ENCODE data around the gene ARHGEF11. TPM values are rescaled to one million over a fixed set of nuclear protein-coding genes. Genes with fewer than 3 reads are reported as not detected.

Gene ARHGEF11
- total RNA-seq, 6 donors from 2014 or later = 39.2 to 170 (median 50.9) TPM

- peak in 1 of 2 donors; percentile 35 for TF ChIP-seq POLR2AphosphoS5 (IDR thresholded peaks at IDR 0.05)
- no peak for TF ChIP-seq EP300 (IDR thresholded peaks at IDR 0.05)
- TF ChIP-seq POLR2A (IDR thresholded peaks at IDR 0.05) = peak in 1 of 4 donors; percentile 17
- peak; percentile 84 to 97 (median 93) for TF ChIP-seq CTCF (IDR thresholded peaks at IDR 0.05)
- peak within 1 kb of the TSS in 2 of 4 donors; percentile 0 to 33 for H3K4me3 ChIP-seq
- peaks cover 0 to 19% (median under 1%) of the 10 kb centered on the region in 4 donors for H3K36me3 ChIP-seq
- peaks cover 0 to 52% (median 24%) of the 10 kb centered on the region in 4 donors for H3K27me3 ChIP-seq
- no peak within 1 kb of the TSS for H3K27ac ChIP-seq
- H3K4me1 ChIP-seq = peaks cover 11 to 24% (median 22%) of the 10 kb centered on the region in 4 donors
- no peaks in the 10 kb centered on the region for H3K9me3 ChIP-seq
- DNase-seq (peak; percentile 71 to 97), ATAC-seq (ENCODE audit: low FRiP score in 2 of 2) (peak; percentile 89 to 92)
- 11 to 14% methylated on average over 27 to 52 of the region's 71 CpGs for WGBS, 2 donors
Observed at GRCh38 chr1:156920233-156921052, 125.1 kb downstream of the ARHGEF11 start, which contains the start of gene LRRC71. TSS of gene LRRC71 (plus strand) at chr1:156920632. CDS start at chr1:156920804, 172 bp downstream.

DNA sequence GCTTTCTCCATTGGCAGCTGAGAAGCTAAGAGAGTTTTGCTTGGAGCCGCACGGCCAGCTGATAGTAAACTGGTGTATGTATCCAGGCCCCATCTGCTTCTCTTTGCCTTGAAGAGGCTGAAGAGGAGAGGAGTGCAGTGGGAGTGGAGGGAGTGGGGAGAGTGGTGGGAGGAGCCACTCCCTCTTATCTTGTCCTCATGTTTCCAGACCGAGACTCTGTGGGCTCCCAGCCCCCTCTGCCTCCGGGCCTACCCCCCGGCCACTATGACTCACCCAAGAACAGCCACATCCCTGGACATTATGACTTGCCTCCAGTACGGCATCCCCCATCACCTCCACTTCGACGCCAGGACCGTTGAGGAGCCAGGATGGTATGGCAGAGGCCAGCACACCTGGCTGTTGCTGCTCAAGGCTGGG is 131.1 kb downstream of the ARHGEF11 start:
- DNase-seq (no peak), ATAC-seq (ENCODE audit: low FRiP score in 2 of 2) (no peak)
- peaks cover 0 to 6% (median 0%) of the 10 kb centered on the region in 4 donors for H3K4me1 ChIP-seq
- H3K27ac ChIP-seq = no peak overlapping the region
- 88 to 92% methylated on average over 9 of the region's 9 CpGs for WGBS, 2 donors
- H3K36me3 ChIP-seq = peaks cover 0 to 75% (median 25%) of the 10 kb centered on the region in 4 donors
- no peaks in the 10 kb centered on the region for H3K9me3 ChIP-seq
- H3K4me3 ChIP-seq = no peak overlapping the region
- TF ChIP-seq POLR2AphosphoS5 (IDR thresholded peaks at IDR 0.05) = no peak
- no peak for TF ChIP-seq CTCF (IDR thresholded peaks at IDR 0.05)
- TF ChIP-seq POLR2A (IDR thresholded peaks at IDR 0.05) = no peak
- TF ChIP-seq EP300 (IDR thresholded peaks at IDR 0.05) = no peak
- no peaks in the 10 kb centered on the region for H3K27me3 ChIP-seq

- H3K4me3 ChIP-seq = no peak overlapping the region
- H3K4me1 ChIP-seq = peaks cover 0 to 6% (median 0%) of the 10 kb centered on the region in 4 donors
- 80 to 87% methylated on average over 7 to 13 of the region's 13 CpGs for WGBS, 2 donors
- ATAC-seq (ENCODE audit: low FRiP score in 2 of 2) (no peak), DNase-seq (peak in 1 of 2 donors; percentile 54)
- no peaks in the 10 kb centered on the region for H3K27me3 ChIP-seq
- no peak overlapping the region for H3K27ac ChIP-seq
- H3K9me3 ChIP-seq = no peaks in the 10 kb centered on the region
- H3K36me3 ChIP-seq = peaks cover 0 to 80% (median 26%) of the 10 kb centered on the region in 4 donors
- TF ChIP-seq EP300 (IDR thresholded peaks at IDR 0.05) = no peak
- no peak for TF ChIP-seq POLR2AphosphoS5 (IDR thresholded peaks at IDR 0.05)
- TF ChIP-seq POLR2A (IDR thresholded peaks at IDR 0.05) = no peak
- TF ChIP-seq CTCF (IDR thresholded peaks at IDR 0.05) = no peak
Observed at GRCh38 chr1:156913809-156914387, 131.6 kb downstream of the ARHGEF11 start.

DNA sequence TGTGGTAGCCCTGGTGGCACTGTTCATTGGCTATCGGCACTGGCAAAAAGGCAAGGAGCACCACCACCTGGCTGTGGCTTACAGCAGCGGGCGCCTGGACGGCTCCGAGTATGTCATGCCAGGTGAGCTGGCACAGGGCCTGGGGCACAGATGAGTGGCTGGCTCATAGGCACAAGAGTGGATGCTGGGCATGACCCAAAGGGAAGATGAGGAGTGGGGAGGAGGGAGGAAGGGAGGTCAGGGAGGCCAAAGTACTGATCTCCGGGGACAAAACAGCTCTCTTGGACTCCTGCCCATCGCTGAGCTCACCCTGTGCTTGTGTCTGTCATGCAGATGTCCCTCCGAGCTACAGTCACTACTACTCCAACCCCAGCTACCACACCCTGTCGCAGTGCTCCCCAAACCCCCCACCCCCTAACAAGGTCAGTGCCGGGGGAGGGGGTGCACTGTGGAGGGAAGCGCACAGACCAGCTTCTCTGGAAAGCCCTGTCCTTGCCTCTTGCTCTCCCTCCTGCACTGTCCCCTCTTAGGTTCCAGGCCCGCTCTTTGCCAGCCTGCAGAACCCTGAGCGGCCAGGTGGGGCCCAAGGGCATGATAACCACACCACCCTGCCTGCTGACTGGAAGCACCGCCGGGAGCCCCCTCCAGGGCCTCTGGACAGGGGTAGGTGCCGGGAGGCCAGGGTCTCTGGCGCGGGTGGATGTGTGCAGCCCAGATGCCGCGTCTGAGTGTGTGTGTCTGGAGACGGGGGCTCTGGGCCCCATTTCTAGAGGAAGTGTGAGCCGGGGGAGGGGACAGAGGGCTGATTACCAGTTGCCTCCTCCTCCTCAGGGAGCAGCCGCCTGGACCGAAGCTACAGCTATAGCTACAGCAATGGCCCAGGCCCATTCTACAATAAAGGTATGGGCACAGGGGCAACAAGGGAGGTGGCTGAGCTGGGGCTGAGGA is 132.4 kb downstream of the ARHGEF11 start:
- Histone ChIP-seq H3K9me3 (no peaks in the 10 kb centered on the region), H3K36me3 (peaks cover 0 to 88% (median 30%) of the 10 kb centered on the region in 4 donors), H3K4me1 (peaks cover 0 to 7% (median 0%) of the 10 kb centered on the region in 4 donors), H3K27ac (no peak overlapping the region), H3K27me3 (no peaks in the 10 kb centered on the region), H3K4me3 (no peak overlapping the region)
- DNase-seq (peak; percentile 66 to 86), ATAC-seq (ENCODE audit: low FRiP score in 2 of 2) (peak; percentile 22 to 63)
- WGBS, 2 donors = 56 to 73% methylated on average over 13 to 23 of the region's 24 CpGs
- no peak for TF ChIP-seq POLR2AphosphoS5 (IDR thresholded peaks at IDR 0.05)
- no peak for TF ChIP-seq CTCF (IDR thresholded peaks at IDR 0.05)
- TF ChIP-seq EP300 (IDR thresholded peaks at IDR 0.05) = no peak
- no peak for TF ChIP-seq POLR2A (IDR thresholded peaks at IDR 0.05)

Data from upper lobe of left lung (tissue), 6 donors.